ENCODE results near the gene LRRC7. TPM values are rescaled to one million over a fixed set of nuclear protein-coding genes. Genes with fewer than 3 reads are reported as not detected.

The LRRC7 gene
- total RNA-seq (1 to 10 TPM in 1 of 9 donors, under 1 TPM in 5, not detected in 3; under 0.01 to 3.4 (median 0.34) TPM), polyA plus RNA-seq (under 1 TPM; 0.05 to 0.37 (median 0.32) TPM)
- long read RNA-seq, donor 1, partial matches to known transcripts = 0 of 8 reads
- long read RNA-seq, donor 1, other reads (novel, unspliced or antisense) = 7 of 8 reads
- long read RNA-seq, donor 2, partial matches to known transcripts = 0 of 1 reads
- long read RNA-seq, donor 2, other reads (novel, unspliced or antisense) = 0 of 1 reads
- long read RNA-seq, donor 3 = 0 reads
- long read RNA-seq, donor 4 = 0 reads
- long read RNA-seq, donor 5, partial matches to known transcripts = 0 of 1 reads
- long read RNA-seq, donor 5, other reads (novel, unspliced or antisense) = 1 of 1 reads
- long read RNA-seq, donor 6, partial matches to known transcripts = 0 of 1 reads
- long read RNA-seq, donor 6, other reads (novel, unspliced or antisense) = 1 of 1 reads
- long read RNA-seq, donor 7, partial matches to known transcripts = 0 of 1 reads
- long read RNA-seq, donor 7, other reads (novel, unspliced or antisense) = 0 of 1 reads
- long read RNA-seq, donor 8, partial matches to known transcripts = 6 of 13 reads
- long read RNA-seq, donor 8, other reads (novel, unspliced or antisense) = 6 of 13 reads
- long read RNA-seq, donor 9, partial matches to known transcripts = 0 of 1 reads
- long read RNA-seq, donor 9, other reads (novel, unspliced or antisense) = 0 of 1 reads
- long read RNA-seq, donor 10, partial matches to known transcripts = 0 of 3 reads
- long read RNA-seq, donor 10, other reads (novel, unspliced or antisense) = 0 of 3 reads

DNA sequence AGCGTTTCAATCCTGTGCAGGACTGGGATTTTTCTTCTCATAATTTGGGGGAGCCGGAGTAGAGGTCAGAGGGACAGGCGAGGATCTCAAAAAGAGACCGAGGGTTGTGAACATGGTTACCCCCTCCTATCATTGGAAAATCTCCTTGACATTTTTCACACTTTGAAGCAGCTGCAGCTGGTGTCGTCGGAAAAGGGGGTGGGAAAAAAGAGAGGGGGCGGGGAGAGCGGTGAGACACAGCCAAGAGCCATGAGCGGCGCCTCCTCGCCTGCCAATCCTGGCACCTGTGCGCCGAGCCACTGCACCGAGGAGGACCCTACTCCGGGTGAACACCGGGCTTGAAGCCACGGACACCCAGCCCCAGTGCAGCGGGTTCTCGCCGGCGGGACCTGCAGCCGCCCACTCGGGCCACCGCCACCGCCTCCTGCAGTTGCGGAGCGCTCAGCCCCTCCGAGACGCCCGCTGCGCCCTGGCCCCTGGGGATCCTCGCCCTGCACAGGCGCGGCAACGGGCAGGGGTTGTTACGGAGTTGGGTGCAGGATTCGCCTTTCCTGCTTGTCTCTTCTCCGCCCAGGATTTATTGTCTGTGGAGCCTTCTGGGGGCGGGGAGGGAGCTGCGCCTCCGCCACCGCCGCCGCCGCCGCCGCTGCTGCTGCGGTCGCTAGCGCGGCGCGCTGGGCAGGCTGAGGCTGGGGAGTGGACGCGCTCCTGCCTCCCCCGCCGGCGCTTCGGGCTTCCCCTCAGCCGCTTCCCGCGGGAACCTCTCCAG lies at the start of gene LRRC7:
TSS of gene LRRC7 (plus strand) at position 271 of the 769 bp plus-strand sequence. CDS start 718 bp downstream, outside the sequence.
- TF ChIP-seq, protein P1, sequence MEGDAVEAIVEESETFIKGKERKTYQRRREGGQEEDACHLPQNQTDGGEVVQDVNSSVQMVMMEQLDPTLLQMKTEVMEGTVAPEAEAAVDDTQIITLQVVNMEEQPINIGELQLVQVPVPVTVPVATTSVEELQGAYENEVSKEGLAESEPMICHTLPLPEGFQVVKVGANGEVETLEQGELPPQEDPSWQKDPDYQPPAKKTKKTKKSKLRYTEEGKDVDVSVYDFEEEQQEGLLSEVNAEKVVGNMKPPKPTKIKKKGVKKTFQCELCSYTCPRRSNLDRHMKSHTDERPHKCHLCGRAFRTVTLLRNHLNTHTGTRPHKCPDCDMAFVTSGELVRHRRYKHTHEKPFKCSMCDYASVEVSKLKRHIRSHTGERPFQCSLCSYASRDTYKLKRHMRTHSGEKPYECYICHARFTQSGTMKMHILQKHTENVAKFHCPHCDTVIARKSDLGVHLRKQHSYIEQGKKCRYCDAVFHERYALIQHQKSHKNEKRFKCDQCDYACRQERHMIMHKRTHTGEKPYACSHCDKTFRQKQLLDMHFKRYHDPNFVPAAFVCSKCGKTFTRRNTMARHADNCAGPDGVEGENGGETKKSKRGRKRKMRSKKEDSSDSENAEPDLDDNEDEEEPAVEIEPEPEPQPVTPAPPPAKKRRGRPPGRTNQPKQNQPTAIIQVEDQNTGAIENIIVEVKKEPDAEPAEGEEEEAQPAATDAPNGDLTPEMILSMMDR (IDR thresholded peaks at IDR 0.05) = no peak
- TF ChIP-seq POLR2A (IDR thresholded peaks at IDR 0.05) = no peak
- Histone ChIP-seq H3K27ac (peak within 1 kb of the TSS in 1 of 5 donors; percentile 16), H3K36me3 (replicated peaks in 1 of 2) (no peaks in the 10 kb centered on the region), H3K4me1 (replicated peaks in 1 of 2) (peaks cover 0 to 11% of the 10 kb centered on the region in 2 donors), H3K9me3 (replicated peaks in 1 of 3) (no peaks in the 10 kb centered on the region), H3K27me3 (peaks cover 21% of the 10 kb centered on the region), H3K4me3 (peak within 1 kb of the TSS in 2 of 4 donors; percentile 3 to 54)
- 0 to 2% (median 1%) methylated on average over 17 to 62 of the region's 62 CpGs for WGBS, 4 donors
- intact Hi-C loops (cut with DNase I) = no loop called here
- no peak for DNase-seq

DNA sequence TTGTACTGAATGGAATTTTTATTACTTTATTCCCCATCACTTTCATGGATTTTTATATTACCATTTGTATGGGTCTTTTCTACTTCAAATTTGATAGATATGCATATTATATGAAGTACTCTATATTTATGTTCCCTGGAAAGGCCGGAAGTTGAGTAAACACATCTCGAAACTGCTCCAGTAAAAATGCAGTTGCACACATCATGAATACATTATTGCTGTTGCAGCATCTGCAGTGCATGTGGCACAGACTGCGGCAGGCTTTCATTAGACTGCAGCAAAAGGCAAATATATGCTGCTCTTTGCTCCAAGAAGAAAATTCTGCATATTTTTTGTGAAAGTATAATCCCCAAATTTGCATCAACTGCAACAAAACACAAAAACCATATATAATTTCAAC lies 48.7 kb upstream of the LRRC7 start:
- WGBS, 4 donors = 76 to 87% (median 82%) methylated on average over 3 of the region's 3 CpGs
- H3K27ac ChIP-seq = no peak overlapping the region
- intact Hi-C loops (cut with DNase I) = no loop called here
- H3K4me1 ChIP-seq (replicated peaks in 1 of 2) = no peaks in the 10 kb centered on the region
- TF ChIP-seq, protein P1 (IDR thresholded peaks at IDR 0.05) = no peak
- H3K27me3 ChIP-seq = no peaks in the 10 kb centered on the region
- H3K4me3 ChIP-seq = no peak overlapping the region
- H3K36me3 ChIP-seq (replicated peaks in 1 of 2) = no peaks in the 10 kb centered on the region
- no peaks in the 10 kb centered on the region for H3K9me3 ChIP-seq (replicated peaks in 1 of 3)
- no peak for DNase-seq

DNA sequence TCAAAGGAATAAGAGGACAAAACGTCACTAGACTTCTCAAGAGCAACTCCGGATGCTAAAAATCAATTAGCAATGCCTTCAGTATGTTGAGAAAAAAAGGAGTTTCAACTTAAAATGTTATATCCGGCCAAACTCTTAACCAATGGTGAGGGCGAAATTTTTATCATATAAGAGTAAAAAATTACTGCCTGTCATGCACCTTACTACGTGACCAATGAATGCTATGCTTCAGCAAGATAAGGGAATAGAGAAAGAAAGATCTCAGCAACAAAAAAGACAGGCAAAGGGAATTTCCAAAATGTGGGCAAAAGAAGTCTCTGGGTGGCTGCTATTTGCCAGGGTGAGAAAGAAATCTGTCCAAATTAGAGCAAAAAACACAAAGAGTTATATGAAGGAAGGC lies 47.4 kb upstream of the LRRC7 start:
- Histone ChIP-seq H3K27me3 (no peaks in the 10 kb centered on the region), H3K9me3 (replicated peaks in 1 of 3) (no peaks in the 10 kb centered on the region), H3K4me1 (replicated peaks in 1 of 2) (no peaks in the 10 kb centered on the region), H3K27ac (no peak overlapping the region), H3K36me3 (replicated peaks in 1 of 2) (no peaks in the 10 kb centered on the region), H3K4me3 (no peak overlapping the region)
- intact Hi-C loops (cut with DNase I) = no loop called here
- DNase-seq = no peak
- no peak for TF ChIP-seq POLR2A (IDR thresholded peaks at IDR 0.05)
- TF ChIP-seq, protein P1 (IDR thresholded peaks at IDR 0.05) = no peak
- 60 to 78% (median 65%) methylated on average over 5 of the region's 5 CpGs for WGBS, 4 donors

DNA sequence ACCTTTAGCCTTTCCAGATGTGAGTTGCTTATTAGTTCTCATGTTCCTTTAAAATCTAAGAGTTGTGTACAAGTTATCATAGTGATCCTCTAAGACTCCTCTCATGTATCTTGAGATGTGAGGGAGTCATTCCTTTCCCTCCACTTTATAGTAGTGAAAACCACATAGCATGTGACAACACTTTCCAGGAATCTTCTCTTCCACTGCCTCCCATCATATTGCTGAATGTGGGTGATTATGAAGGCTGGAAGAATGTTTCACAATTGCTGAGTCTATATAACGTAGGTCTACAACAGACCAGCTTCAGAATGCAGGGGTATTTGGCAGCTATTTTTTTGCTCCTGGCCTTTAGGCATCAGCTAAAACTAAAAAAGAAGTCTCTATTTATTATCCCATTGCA lies 44.7 kb upstream of the LRRC7 start:
- Histone ChIP-seq H3K9me3 (replicated peaks in 1 of 3) (no peaks in the 10 kb centered on the region), H3K4me3 (no peak overlapping the region), H3K27me3 (no peaks in the 10 kb centered on the region), H3K36me3 (replicated peaks in 1 of 2) (no peaks in the 10 kb centered on the region), H3K4me1 (replicated peaks in 1 of 2) (no peaks in the 10 kb centered on the region), H3K27ac (no peak overlapping the region)
- TF ChIP-seq, protein P1 (IDR thresholded peaks at IDR 0.05) = no peak
- no peak for TF ChIP-seq POLR2A (IDR thresholded peaks at IDR 0.05)
- intact Hi-C loops (cut with DNase I) = no loop called here
- DNase-seq = no peak
- 48 to 67% (median 58%) methylated on average over 1 of the region's 1 CpG for WGBS, 4 donors
